ACC112 (cell line): Measurements from ENCODE around the gene LMO1.

ENCODE experiments used
- H2AFZ ChIP-seq: fragments of 200-600 bp; sonication (generic); one replicate; pipeline ENCODE4 v1.6.0; 2017; ENCODE audit warnings: antibody characterized with exemption, low read length; ENCODE audit not compliant: unreplicated experiment
- H3K27ac ChIP-seq: fragments of 200-600 bp; sonication (generic); 2 replicates; pipeline ENCODE4 v1.5.1; 2014; ENCODE audit warnings: low read depth, mild to moderate bottlenecking, antibody characterized with exemption, low read length, moderate library complexity
- H3K27me3 ChIP-seq: fragments of 200-600 bp; sonication (generic); 2 replicates; pipeline ENCODE4 v1.6.1; 2014; ENCODE audit warnings: mild to moderate bottlenecking, antibody characterized with exemption, low read length, moderate library complexity, mixed read lengths; ENCODE audit not compliant: insufficient read depth
- H3K36me3 ChIP-seq: fragments of 200-600 bp; sonication (generic); 2 replicates; pipeline ENCODE4 v1.6.1; 2016; ENCODE audit warnings: mild to moderate bottlenecking, antibody characterized with exemption, low read length, moderate library complexity, mixed read lengths; ENCODE audit not compliant: insufficient read depth
- H3K4me1 ChIP-seq: fragments of 200-600 bp; sonication (generic); one replicate; pipeline ENCODE4 v1.6.1; 2016; ENCODE audit warnings: low read length, mixed read lengths; ENCODE audit not compliant: insufficient read depth, unreplicated experiment, control insufficient read depth
- H3K4me3 ChIP-seq: fragments of 200-600 bp; sonication (generic); 2 replicates; pipeline ENCODE4 v1.5.1; 2014; ENCODE audit warnings: mild to moderate bottlenecking, low read depth, low read length
- H3K79me2 ChIP-seq: fragments of 200-600 bp; sonication (generic); one replicate; pipeline ENCODE4 v1.6.0; 2016; ENCODE audit warnings: low read length; ENCODE audit not compliant: control insufficient read depth, unreplicated experiment, insufficient read depth

LMO1 gene

DNA sequence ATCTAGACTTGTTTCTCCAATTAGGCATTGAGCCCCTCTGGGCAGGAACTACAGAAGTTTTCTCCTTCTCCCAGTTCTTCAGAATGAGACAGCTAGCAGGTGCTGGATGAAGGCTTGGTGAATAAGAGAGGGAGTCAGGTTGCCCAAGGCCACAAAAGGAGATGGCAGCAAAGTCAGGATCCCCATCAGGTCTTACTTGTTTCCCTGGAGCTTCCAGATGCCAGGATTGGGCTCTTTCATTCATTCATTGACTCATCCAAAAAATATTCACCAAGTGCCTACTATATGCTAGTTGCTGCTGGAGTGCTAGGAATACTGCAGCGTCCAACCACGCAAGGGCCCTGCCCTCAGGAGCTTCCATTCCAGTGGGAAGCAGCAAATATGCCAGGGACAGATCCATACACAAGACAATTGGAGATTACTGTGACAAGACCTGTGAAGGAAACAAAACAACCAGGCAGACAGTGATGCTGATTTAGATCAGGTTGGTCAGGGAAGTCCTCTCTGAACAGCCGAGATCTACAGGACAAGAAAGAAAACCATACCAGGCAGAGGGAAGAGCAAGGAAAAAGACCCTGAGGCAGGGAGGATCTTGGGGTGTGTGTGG, 24.6 kb upstream of the LMO1 start:
- Histone ChIP-seq H3K27ac (no peak overlapping the region), H3K4me1 (no peaks in the 10 kb centered on the region), H2AFZ (no peak overlapping the region), H3K27me3 (peaks cover 37% of the 10 kb centered on the region), H3K4me3 (no peak overlapping the region), H3K79me2 (no peaks in the 10 kb centered on the region), H3K36me3 (no peaks in the 10 kb centered on the region)

DNA sequence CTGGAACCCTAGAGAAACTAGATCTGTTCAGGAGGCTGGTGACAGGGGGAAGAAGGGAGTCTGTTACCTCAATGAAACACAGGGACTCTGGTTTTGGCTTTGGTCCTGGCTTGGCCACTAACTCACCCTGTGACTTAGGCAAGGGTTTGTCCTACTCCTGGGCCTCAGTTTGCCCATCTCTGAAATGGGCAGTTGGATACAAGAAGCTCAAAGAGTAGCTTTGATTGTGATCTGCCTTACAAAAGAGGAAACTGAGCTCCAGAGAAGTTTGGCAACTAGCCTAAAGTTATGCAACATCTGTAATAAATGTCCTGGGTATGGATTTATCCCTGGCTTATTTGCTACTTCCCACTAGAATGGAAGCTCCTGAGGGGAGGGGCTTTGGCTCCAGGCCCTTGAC, 24.0 kb upstream of the LMO1 start:
- no peak overlapping the region for H3K4me3 ChIP-seq
- H3K27ac ChIP-seq, result no peak overlapping the region
- H3K36me3 ChIP-seq, result no peaks in the 10 kb centered on the region
- no peaks in the 10 kb centered on the region for H3K4me1 ChIP-seq
- peaks cover 41% of the 10 kb centered on the region for H3K27me3 ChIP-seq
- H3K79me2 ChIP-seq, result no peaks in the 10 kb centered on the region
- H2AFZ ChIP-seq, result no peak overlapping the region

DNA sequence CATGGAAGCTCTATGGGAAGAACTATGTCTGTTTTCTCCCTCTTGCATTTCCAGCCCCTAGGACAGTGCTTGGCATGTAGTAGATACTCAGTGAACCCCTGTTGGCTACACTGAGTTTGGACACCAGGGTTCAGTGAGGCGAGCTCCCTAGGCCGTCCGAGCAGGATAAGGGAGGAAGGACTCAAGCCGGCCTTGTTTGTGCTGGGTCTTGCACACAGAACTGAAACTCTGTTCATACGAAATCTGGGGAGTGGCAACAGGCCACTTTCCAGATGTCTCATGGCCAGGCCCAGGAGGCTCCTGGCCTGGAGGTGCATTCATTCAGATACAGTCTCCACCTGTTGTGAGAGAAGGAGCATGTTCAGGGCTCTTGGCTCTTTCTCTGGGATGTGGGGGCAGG, 23.6 kb upstream of the LMO1 start:
- no peaks in the 10 kb centered on the region for H3K4me1 ChIP-seq
- no peak overlapping the region for H3K4me3 ChIP-seq
- H3K36me3 ChIP-seq, result no peaks in the 10 kb centered on the region
- H2AFZ ChIP-seq, result no peak overlapping the region
- H3K27ac ChIP-seq, result no peak overlapping the region
- H3K27me3 ChIP-seq, result peaks cover 43% of the 10 kb centered on the region
- H3K79me2 ChIP-seq, result no peaks in the 10 kb centered on the region

DNA sequence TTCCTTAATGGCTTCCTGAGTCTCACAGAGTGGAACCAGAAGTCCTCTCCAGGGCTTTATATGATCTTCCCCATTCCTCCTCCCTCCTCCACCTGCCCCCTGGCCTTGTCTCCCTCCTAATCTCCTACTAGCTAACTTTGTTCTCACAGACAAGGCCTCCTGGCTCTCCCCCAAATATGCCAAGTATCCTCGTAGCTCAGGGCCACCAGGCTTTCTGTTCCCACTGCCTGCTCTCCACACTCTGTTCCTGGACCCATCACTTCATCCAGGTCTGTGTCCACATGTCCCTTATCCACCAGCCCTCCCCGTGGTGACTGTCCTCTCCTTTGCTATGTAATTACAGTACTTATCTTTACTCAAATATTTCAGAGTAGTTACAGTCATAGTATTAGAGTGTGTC, 23.2 kb upstream of the LMO1 start:
- no peaks in the 10 kb centered on the region for H3K36me3 ChIP-seq
- H3K27ac ChIP-seq, result no peak overlapping the region
- no peaks in the 10 kb centered on the region for H3K79me2 ChIP-seq
- H3K4me3 ChIP-seq, result no peak overlapping the region
- H3K4me1 ChIP-seq, result no peaks in the 10 kb centered on the region
- peaks cover 43% of the 10 kb centered on the region for H3K27me3 ChIP-seq
- H2AFZ ChIP-seq, result no peak overlapping the region

DNA sequence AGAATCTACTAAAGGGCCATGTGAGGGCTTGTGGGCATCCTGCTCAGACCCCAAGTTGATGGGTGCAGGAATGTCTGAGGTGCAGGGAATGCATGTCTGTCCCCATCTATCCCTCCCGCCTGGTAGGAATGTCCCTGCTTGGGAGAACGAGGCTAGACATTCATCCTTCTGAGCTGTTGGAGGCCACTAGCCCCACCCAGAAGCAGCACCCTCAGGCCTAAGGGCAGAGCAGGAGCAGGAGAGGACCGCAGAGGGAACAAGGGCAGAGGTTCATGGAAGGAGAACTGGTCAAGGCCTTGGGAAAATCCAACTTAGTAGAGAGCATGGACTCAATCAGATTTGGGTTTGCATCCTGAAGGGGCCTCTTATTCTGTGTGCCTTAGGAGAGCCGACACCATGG, 22.1 kb upstream of the LMO1 start:
- no peaks in the 10 kb centered on the region for H3K36me3 ChIP-seq
- H3K27me3 ChIP-seq, result peaks cover 39% of the 10 kb centered on the region
- H3K79me2 ChIP-seq, result no peaks in the 10 kb centered on the region
- no peak overlapping the region for H3K27ac ChIP-seq
- no peak overlapping the region for H3K4me3 ChIP-seq
- H3K4me1 ChIP-seq, result no peaks in the 10 kb centered on the region
- no peak overlapping the region for H2AFZ ChIP-seq

DNA sequence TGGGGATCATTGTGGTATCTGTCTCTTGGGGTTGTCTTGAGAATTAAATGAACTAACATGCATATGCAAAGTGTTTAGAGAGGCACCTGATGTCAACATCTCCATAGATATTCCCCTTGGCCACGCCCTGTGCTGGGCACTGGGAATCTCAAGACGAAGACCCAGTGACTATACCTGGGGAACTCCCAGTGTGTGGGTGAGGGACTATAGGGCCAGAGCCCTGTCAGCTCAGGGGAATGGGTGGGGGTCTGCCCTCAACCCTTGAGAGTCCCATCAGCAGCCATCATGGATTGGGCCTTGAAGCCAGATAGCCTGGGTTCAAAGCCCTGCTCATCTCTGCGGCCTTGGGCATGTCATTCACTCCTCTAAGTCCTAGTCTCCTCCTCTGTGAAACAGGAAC, 21.6 kb upstream of the LMO1 start:
- Histone ChIP-seq H2AFZ (no peak overlapping the region), H3K27me3 (peaks cover 39% of the 10 kb centered on the region), H3K36me3 (no peaks in the 10 kb centered on the region), H3K79me2 (no peaks in the 10 kb centered on the region), H3K27ac (no peak overlapping the region), H3K4me3 (no peak overlapping the region), H3K4me1 (no peaks in the 10 kb centered on the region)

DNA sequence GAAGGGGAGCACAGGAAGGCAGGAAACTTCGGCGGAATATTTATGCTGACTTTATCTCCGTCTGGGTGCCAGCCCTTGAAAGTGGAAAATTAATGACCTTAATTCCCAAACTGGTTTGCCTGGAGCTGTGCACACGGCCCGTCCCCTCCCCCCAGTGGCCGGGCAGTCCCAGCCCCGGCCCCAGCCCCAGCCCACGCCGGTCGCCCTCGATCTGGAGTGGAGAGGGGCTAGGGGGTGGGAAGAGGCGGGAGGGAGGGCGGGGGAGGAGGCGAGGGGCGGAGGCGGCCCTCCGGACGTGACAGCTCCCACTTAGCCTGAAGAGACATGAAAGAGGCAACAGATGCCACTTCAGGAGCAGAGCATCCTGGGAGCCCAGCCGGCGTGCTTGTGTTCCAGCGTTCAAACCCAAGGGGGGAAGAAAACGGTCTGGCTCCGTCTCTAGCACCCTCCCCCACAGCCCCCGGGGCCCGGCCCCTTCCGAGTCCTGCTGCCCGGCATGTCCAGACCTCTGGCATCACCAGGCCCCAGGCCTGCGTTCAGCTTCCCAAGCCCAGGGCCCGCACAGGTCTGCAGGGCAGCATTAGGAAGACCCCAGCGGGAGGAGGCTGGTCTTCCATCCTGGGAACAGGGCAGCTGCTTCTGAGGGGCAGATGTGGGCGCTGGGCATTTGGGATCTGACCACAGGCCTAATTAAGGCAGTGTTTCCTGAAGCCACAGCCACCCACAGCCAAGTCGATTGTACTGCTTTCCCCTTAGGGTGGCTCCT, 20.0 kb upstream of the LMO1 start:
- H3K79me2 ChIP-seq, result no peaks in the 10 kb centered on the region
- no peaks in the 10 kb centered on the region for H3K36me3 ChIP-seq
- peaks cover 46% of the 10 kb centered on the region for H3K27me3 ChIP-seq
- no peak overlapping the region for H3K27ac ChIP-seq
- H3K4me3 ChIP-seq, result no peak overlapping the region
- no peak overlapping the region for H2AFZ ChIP-seq
- H3K4me1 ChIP-seq, result no peaks in the 10 kb centered on the region

DNA sequence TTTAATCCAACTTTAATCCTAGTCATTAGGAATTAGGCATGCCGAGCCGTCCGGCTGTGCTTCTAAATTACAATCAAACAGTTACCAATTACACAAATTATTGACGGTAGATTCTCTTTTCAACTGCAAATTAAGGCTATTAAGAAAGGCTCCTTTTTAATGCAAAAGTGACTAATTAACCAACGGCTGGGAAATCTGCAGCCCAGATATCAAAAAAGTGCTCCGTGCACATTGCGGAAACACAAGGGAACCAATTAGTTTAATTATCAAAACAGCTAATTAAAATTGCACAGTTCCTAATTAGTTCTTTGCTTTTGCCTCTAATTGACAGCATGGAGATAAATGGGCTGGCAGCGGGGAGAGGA, 19.4 kb upstream of the LMO1 start:
- Histone ChIP-seq H3K27me3 (peaks cover 48% of the 10 kb centered on the region), H3K79me2 (no peaks in the 10 kb centered on the region), H3K4me1 (no peaks in the 10 kb centered on the region), H3K27ac (no peak overlapping the region), H3K4me3 (no peak overlapping the region), H2AFZ (no peak overlapping the region), H3K36me3 (no peaks in the 10 kb centered on the region)

DNA sequence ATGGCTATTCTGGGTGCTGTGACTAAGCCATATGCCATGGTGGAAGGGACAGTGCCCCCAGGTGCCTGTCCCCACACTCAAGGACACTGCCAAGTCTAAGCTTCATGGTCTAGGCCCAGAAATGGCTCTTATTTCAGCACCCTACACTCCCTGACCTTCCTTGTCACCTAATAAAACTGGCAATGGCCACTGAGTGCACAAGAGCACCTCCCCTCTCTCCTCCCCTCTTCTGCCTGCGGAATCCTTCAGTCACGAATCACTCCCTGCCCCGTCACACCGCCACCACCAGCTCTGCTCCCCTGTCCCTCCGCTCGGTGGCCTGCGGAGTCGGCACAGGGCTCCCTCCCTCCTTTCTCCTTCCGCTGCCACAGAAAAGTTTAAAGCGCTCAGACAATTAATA, 19.0 kb upstream of the LMO1 start:
- no peak overlapping the region for H3K27ac ChIP-seq
- no peaks in the 10 kb centered on the region for H3K79me2 ChIP-seq
- peaks cover 48% of the 10 kb centered on the region for H3K27me3 ChIP-seq
- H3K4me3 ChIP-seq, result no peak overlapping the region
- H3K4me1 ChIP-seq, result no peaks in the 10 kb centered on the region
- no peaks in the 10 kb centered on the region for H3K36me3 ChIP-seq
- no peak overlapping the region for H2AFZ ChIP-seq

DNA sequence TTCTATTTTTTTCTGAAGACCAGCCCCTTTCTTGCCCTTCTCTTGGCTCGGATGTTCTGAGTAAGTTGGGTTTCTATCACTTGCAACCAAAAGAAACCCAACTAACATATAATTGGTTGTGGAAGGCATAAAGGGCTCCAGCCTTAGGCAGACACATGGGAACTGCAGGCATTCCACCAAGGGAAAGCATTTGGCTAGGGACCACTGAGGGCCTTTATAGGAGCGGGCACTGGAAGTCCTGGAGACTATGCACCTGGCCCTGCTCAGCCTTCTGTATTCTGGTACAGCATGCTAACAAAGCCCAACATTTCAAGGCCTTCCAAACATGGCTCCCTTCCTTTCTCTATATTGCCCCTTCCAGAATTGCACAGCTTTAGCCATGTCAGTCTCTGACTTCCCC, 17.6 kb upstream of the LMO1 start:
- Histone ChIP-seq H3K27ac (no peak overlapping the region), H3K27me3 (peaks cover 58% of the 10 kb centered on the region), H3K36me3 (no peaks in the 10 kb centered on the region), H2AFZ (no peak overlapping the region), H3K4me3 (no peak overlapping the region), H3K79me2 (no peaks in the 10 kb centered on the region), H3K4me1 (no peaks in the 10 kb centered on the region)

DNA sequence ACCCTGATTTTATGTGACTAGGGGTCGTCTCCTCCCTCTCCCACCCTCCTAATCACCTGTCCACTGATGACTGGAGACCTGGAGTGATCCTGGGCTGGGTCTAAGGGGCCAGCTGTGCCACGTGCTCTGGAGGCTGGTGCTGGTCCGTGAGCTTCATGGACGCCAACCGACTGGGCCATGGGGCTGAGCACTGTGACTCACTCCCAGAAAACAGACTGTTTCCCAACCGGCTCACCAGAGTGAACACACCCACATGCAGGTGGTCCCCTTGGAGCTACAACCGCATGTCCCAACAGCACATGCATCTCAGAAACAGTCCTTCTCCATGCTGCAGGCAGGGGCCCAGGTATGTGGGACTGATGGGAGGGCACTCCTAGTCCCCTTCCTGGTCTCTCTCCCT, 14.0 kb upstream of the LMO1 start:
- peaks cover 66% of the 10 kb centered on the region for H3K27me3 ChIP-seq
- H3K79me2 ChIP-seq, result no peaks in the 10 kb centered on the region
- H3K4me1 ChIP-seq, result peaks cover 5% of the 10 kb centered on the region
- no peaks in the 10 kb centered on the region for H3K36me3 ChIP-seq
- no peak overlapping the region for H2AFZ ChIP-seq
- no peak overlapping the region for H3K4me3 ChIP-seq
- H3K27ac ChIP-seq, result no peak overlapping the region
